Breast epithelium (tissue), 3 donors: ENCODE results near the gene PBX4.

Experiments used
- POLR2A ChIP-seq: fragments of 450-650 bp; IDR thresholded peaks from one replicate; pipeline ENCODE4 v1.6.1; 2016; ENCODE audit warnings: antibody characterized with exemption, mild to moderate bottlenecking, moderate library complexity
- TF ChIP-seq, protein P1 (sequence below), 3 donors: fragments of 450-650 bp; IDR thresholded peaks; one replicate each; pipeline ENCODE4 v1.5.1; 2016 to 2017; ENCODE audit warnings: antibody characterized with exemption in 3 of 3, mild to moderate bottlenecking in 3 of 3, moderate library complexity in 3 of 3

DNA sequence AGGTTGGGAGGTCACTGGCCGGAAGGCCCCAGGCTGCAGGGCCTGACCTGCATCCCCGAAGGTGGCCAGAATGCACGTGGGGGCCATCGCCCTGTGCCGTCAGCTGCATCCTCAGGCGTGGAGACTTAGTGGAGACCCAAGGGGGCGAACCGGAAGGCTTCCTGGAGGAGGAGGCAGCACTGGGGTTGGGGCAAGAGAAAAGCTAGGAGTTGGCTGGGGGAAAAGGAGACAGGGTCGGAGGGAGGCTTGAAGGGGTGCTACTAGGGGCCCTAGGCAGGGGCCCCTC is 91.2 kb downstream of the PBX4 start:
- TF ChIP-seq, protein P1, sequence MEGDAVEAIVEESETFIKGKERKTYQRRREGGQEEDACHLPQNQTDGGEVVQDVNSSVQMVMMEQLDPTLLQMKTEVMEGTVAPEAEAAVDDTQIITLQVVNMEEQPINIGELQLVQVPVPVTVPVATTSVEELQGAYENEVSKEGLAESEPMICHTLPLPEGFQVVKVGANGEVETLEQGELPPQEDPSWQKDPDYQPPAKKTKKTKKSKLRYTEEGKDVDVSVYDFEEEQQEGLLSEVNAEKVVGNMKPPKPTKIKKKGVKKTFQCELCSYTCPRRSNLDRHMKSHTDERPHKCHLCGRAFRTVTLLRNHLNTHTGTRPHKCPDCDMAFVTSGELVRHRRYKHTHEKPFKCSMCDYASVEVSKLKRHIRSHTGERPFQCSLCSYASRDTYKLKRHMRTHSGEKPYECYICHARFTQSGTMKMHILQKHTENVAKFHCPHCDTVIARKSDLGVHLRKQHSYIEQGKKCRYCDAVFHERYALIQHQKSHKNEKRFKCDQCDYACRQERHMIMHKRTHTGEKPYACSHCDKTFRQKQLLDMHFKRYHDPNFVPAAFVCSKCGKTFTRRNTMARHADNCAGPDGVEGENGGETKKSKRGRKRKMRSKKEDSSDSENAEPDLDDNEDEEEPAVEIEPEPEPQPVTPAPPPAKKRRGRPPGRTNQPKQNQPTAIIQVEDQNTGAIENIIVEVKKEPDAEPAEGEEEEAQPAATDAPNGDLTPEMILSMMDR (IDR thresholded peaks at IDR 0.05): no peak
- no peak for TF ChIP-seq POLR2A
